Activated CD4-positive, alpha-beta T cell treated with anti-CD3 and anti-CD28 coated beads, Interleukin-2, amount 10 ng/mL, durations not matched to agents 24 days and 14 days (primary cell): ENCODE data around the gene SIRPB1. TPM values are rescaled to one million over a fixed set of nuclear protein-coding genes. Genes with fewer than 3 reads are reported as not detected.
A peak's percentile ranks its signal among the peaks of the same experiment; 100 is the strongest.
"Not testable (repeated sequence)": the region's sequence is repeated elsewhere in the genome, so short reads cannot be mapped to it uniquely, and the experiment has no call there.

Experiments used
- DNase-seq: peaks from one replicate; pipeline ENCODE4 v3.0.0; 2022
- H3K27ac Mint-ChIP-seq: one replicate; pipeline ENCODE4 v1.8.0; 2022; ENCODE audit warnings: mild to moderate bottlenecking, mixed read lengths
- H3K27me3 Mint-ChIP-seq: one replicate; pipeline ENCODE4 v1.8.0; 2022; ENCODE audit warnings: mixed read lengths
- H3K36me3 Mint-ChIP-seq: one replicate; pipeline ENCODE4 v1.8.0; 2022; ENCODE audit warnings: low read depth, mild to moderate bottlenecking, mixed read lengths
- H3K4me1 Mint-ChIP-seq: one replicate; pipeline ENCODE4 v1.8.0; 2021; ENCODE audit warnings: mixed read lengths
- H3K4me3 Mint-ChIP-seq: one replicate; pipeline ENCODE4 v1.8.0; 2022; ENCODE audit warnings: mild to moderate bottlenecking, moderate library complexity, mixed read lengths
- H3K9me3 Mint-ChIP-seq: one replicate; pipeline ENCODE4 v1.8.0; 2021; ENCODE audit warnings: mixed read lengths
- intact Hi-C: fragments of 100-400 bp; cut with micrococcal nuclease; formaldehyde crosslinking; loops from one replicate; pipeline ENCODE4 v1.15.1; 2023
- total RNA-seq: library from RNA; stranded (reverse); gene quantifications from 2 replicates; pipeline ENCODE4 v1.2.3, GENCODE V29; 2022

Gene SIRPB1
- total RNA-seq, 1 donor from 2014 or later, result 0.82 TPM

GRCh38 chr20:1608678-1609347 is 11.0 kb downstream of the SIRPB1 start:
- H3K27ac Mint-ChIP-seq, H3K9me3 Mint-ChIP-seq, intact Hi-C loops: not testable (repeated sequence)

GRCh38 chr20:1600736-1601135 is 19.1 kb downstream of the SIRPB1 start:
- intact Hi-C loops, result no loop called here
- Mint-ChIP-seq H3K27ac (no peak overlapping the region), H3K9me3 (no peaks in the 10 kb centered on the region), H3K4me3 (no peak overlapping the region), H3K4me1 (no peaks in the 10 kb centered on the region), H3K36me3 (no peaks in the 10 kb centered on the region), H3K27me3 (no peaks in the 10 kb centered on the region)
- no peak for DNase-seq

More at GRCh38 chr20:1608678-1609347, 11.0 kb downstream of the SIRPB1 start:
- not testable (repeated sequence) for H3K4me1 Mint-ChIP-seq, H3K4me3 Mint-ChIP-seq, H3K36me3 Mint-ChIP-seq, H3K27me3 Mint-ChIP-seq
- DNase-seq, result peak; percentile 28

GRCh38 chr20:1595333-1595732 is 24.5 kb downstream of the SIRPB1 start:
- H3K36me3 Mint-ChIP-seq, result no peaks in the 10 kb centered on the region
- intact Hi-C loops, result no loop called here
- DNase-seq, result no peak

GRCh38 chr20:1588533-1589460 is 31.0 kb downstream of the SIRPB1 start:
- intact Hi-C loops, result no loop called here
- DNase-seq, result no peak
- Mint-ChIP-seq H3K4me3 (no peak overlapping the region), H3K4me1 (no peaks in the 10 kb centered on the region), H3K36me3 (no peaks in the 10 kb centered on the region), H3K27ac (no peak overlapping the region), H3K27me3 (no peaks in the 10 kb centered on the region), H3K9me3 (no peaks in the 10 kb centered on the region)

More at GRCh38 chr20:1595333-1595732, 24.5 kb downstream of the SIRPB1 start:
- no peak overlapping the region for H3K27ac Mint-ChIP-seq
- H3K4me3 Mint-ChIP-seq, result no peak overlapping the region
- no peaks in the 10 kb centered on the region for H3K9me3 Mint-ChIP-seq
- no peaks in the 10 kb centered on the region for H3K4me1 Mint-ChIP-seq
- H3K27me3 Mint-ChIP-seq, result no peaks in the 10 kb centered on the region

GRCh38 chr20:1587781-1588532 is 31.9 kb downstream of the SIRPB1 start:
- Mint-ChIP-seq H3K9me3 (no peaks in the 10 kb centered on the region), H3K27ac (no peak overlapping the region), H3K4me1 (no peaks in the 10 kb centered on the region), H3K27me3 (no peaks in the 10 kb centered on the region), H3K36me3 (no peaks in the 10 kb centered on the region), H3K4me3 (no peak overlapping the region)
- DNase-seq, result no peak
- intact Hi-C loops, result no loop called here

- no peaks in the 10 kb centered on the region for H3K27me3 Mint-ChIP-seq
- peaks cover 7% of the 10 kb centered on the region for H3K36me3 Mint-ChIP-seq
- H3K4me1 Mint-ChIP-seq, result peaks cover 13% of the 10 kb centered on the region
- no peak for DNase-seq
- no peak overlapping the region for H3K4me3 Mint-ChIP-seq
- H3K27ac Mint-ChIP-seq, result no peak overlapping the region
- intact Hi-C loops, result no loop called here
- no peaks in the 10 kb centered on the region for H3K9me3 Mint-ChIP-seq
These were observed 40.3 kb downstream of the SIRPB1 start for GRCh38 chr20:1579488-1579887.

- DNase-seq, result peak; percentile 46
- no peaks in the 10 kb centered on the region for H3K27me3 Mint-ChIP-seq
- H3K27ac Mint-ChIP-seq, result no peak overlapping the region
- intact Hi-C loops, result no loop called here
- H3K4me3 Mint-ChIP-seq, result no peak overlapping the region
- H3K4me1 Mint-ChIP-seq, result peaks cover 13% of the 10 kb centered on the region
- peaks cover 7% of the 10 kb centered on the region for H3K36me3 Mint-ChIP-seq
- no peaks in the 10 kb centered on the region for H3K9me3 Mint-ChIP-seq
These were observed 41.9 kb downstream of the SIRPB1 start for GRCh38 chr20:1577906-1578305.

GRCh38 chr20:1577313-1577712 is 42.5 kb downstream of the SIRPB1 start:
- peaks cover 13% of the 10 kb centered on the region for H3K4me1 Mint-ChIP-seq

GRCh38 chr20:1576641-1577040 is 43.2 kb downstream of the SIRPB1 start:
- peak; percentile 34 for DNase-seq
- intact Hi-C loops, result no loop called here
- peaks cover 13% of the 10 kb centered on the region for H3K4me1 Mint-ChIP-seq
- no peaks in the 10 kb centered on the region for H3K9me3 Mint-ChIP-seq
- peaks cover 7% of the 10 kb centered on the region for H3K36me3 Mint-ChIP-seq
- H3K27me3 Mint-ChIP-seq, result no peaks in the 10 kb centered on the region
- H3K27ac Mint-ChIP-seq, result no peak overlapping the region
- no peak overlapping the region for H3K4me3 Mint-ChIP-seq

More at GRCh38 chr20:1577313-1577712, 42.5 kb downstream of the SIRPB1 start:
- H3K36me3 Mint-ChIP-seq, H3K27me3 Mint-ChIP-seq, H3K27ac Mint-ChIP-seq, intact Hi-C loops, H3K4me3 Mint-ChIP-seq, H3K9me3 Mint-ChIP-seq: not testable (repeated sequence)
- DNase-seq, result peak; percentile 52

GRCh38 chr20:1576003-1576402 is 43.8 kb downstream of the SIRPB1 start:
- H3K27me3 Mint-ChIP-seq, H3K36me3 Mint-ChIP-seq, H3K9me3 Mint-ChIP-seq, intact Hi-C loops, H3K27ac Mint-ChIP-seq, H3K4me3 Mint-ChIP-seq: not testable (repeated sequence)
- peak; percentile 41 for DNase-seq
- H3K4me1 Mint-ChIP-seq, result peaks cover 13% of the 10 kb centered on the region

- H3K27ac Mint-ChIP-seq, intact Hi-C loops: not testable (repeated sequence)
- DNase-seq, result peak; percentile 45
These were observed 48.2 kb downstream of the SIRPB1 start for GRCh38 chr20:1571583-1571982.

More at GRCh38 chr20:1571583-1571982, 48.2 kb downstream of the SIRPB1 start:
- not testable (repeated sequence) for H3K27me3 Mint-ChIP-seq, H3K4me1 Mint-ChIP-seq, H3K9me3 Mint-ChIP-seq, H3K36me3 Mint-ChIP-seq, H3K4me3 Mint-ChIP-seq
